ENCODE results near the gene SLC9A5.

Gene SLC9A5

DNA sequence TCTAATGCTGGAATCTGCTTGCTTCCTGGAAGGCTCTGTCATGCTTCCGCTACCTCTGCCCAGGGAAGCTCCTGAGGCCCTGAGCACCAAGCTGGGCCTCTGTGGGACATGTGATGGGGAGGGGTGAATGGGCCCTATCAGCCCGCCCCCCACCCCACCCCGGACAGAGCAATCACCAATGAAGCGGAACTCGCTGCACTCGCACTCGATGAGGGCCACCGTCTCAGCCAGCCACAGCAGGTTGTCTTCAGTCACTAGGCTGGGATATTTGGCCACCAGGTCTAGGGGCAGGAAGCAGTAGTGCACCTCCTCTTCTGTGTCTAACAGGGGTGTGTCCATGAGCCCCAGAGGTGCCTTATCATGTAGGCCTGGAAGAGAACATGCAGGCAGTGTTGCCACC, 54.2 kb downstream of the SLC9A5 start:
- H3K18ac ChIP-seq (ENCODE audit: low read length): no peak overlapping the region
- H2BK5ac ChIP-seq (ENCODE audit: low read depth, low read length, poor library complexity): no peak overlapping the region
- H2BK12ac ChIP-seq (ENCODE audit: low read length): no peak overlapping the region
- no peak overlapping the region for H3K4me2 ChIP-seq (ENCODE audit: low read length)
- H3K27ac ChIP-seq (ENCODE audit: low read depth, low read length): no peak overlapping the region
- H2BK120ac ChIP-seq (ENCODE audit: insufficient read depth, low read length, poor library complexity): no peak overlapping the region
- H3K79me2 ChIP-seq (ENCODE audit: control insufficient read depth, insufficient read depth, low read length, poor library complexity): no peaks in the 10 kb centered on the region
- no peak overlapping the region for H2AFZ ChIP-seq (ENCODE audit: insufficient read depth, low read length, poor library complexity)
- H3K79me1 ChIP-seq (ENCODE audit: low read length): no peaks in the 10 kb centered on the region
- H3K36me3 ChIP-seq (ENCODE audit: control insufficient read depth in 1 of 2, insufficient read depth in 2 of 2, low read length in 2 of 2): no peaks in the 10 kb centered on the region
- H4K8ac ChIP-seq (ENCODE audit: low read depth, low read length): no peak overlapping the region
- no peak overlapping the region for H3K9ac ChIP-seq (ENCODE audit: low read length)
- H2AK5ac ChIP-seq (ENCODE audit: low read length): no peak overlapping the region
- H4K12ac ChIP-seq (ENCODE audit: low read depth, low read length): no peak overlapping the region
- no CpG with 5 or more reads among the region's 8 CpGs for WGBS (ENCODE audit: extremely low coverage, insufficient coverage, insufficient read length)
- no peak overlapping the region for H3K4me3 ChIP-seq (ENCODE audit: low read depth, low read length)
- H4K91ac ChIP-seq (ENCODE audit: low read depth, low read length): no peak overlapping the region
- no peak overlapping the region for H3K23ac ChIP-seq (ENCODE audit: low read length)
- no peak for DNase-seq
- no peaks in the 10 kb centered on the region for H3K27me3 ChIP-seq (ENCODE audit: insufficient read depth, low read length)
- H3K14ac ChIP-seq (ENCODE audit: low read length): no peak overlapping the region
- no peak overlapping the region for H3K4ac ChIP-seq (ENCODE audit: low read depth, low read length)
- no peaks in the 10 kb centered on the region for H3K4me1 ChIP-seq (ENCODE audit: control insufficient read depth in 1 of 2, insufficient read depth in 2 of 2, low read length in 2 of 2)
- H3K9me3 ChIP-seq (ENCODE audit: insufficient read depth, low read depth, low read length): peaks cover 1% of the 10 kb centered on the region

DNA sequence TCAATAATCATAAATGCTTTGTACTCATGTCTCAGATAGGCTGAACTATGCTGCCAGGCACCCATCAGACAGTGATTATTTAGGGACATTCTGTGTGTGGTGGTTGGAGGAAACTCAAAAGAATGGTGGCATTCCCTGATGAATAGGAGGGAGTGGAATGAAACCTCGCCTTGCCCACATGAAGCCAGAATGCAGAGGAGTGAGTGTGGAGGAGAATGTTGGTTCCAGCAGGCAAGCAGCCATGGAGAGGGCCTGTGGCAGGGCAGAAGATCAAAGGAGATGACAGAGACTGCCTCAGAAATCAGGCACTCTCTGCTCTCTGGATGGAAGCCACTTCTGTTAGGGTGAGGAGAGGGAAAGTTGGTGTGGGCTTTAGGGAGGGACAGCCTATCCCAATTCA, 55.2 kb downstream of the SLC9A5 start:
- H3K4me1 ChIP-seq (ENCODE audit: control insufficient read depth in 1 of 2, insufficient read depth in 2 of 2, low read length in 2 of 2): no peaks in the 10 kb centered on the region
- no peak overlapping the region for H4K8ac ChIP-seq (ENCODE audit: low read depth, low read length)
- no peak overlapping the region for H2BK120ac ChIP-seq (ENCODE audit: insufficient read depth, low read length, poor library complexity)
- no peak overlapping the region for H2BK5ac ChIP-seq (ENCODE audit: low read depth, low read length, poor library complexity)
- peaks cover 1% of the 10 kb centered on the region for H3K9me3 ChIP-seq (ENCODE audit: insufficient read depth, low read depth, low read length)
- no CpG with 5 or more reads among the region's 1 CpG for WGBS (ENCODE audit: extremely low coverage, insufficient coverage, insufficient read length)
- no peak overlapping the region for H2AK5ac ChIP-seq (ENCODE audit: low read length)
- no peak overlapping the region for H2BK12ac ChIP-seq (ENCODE audit: low read length)
- no peaks in the 10 kb centered on the region for H3K79me2 ChIP-seq (ENCODE audit: control insufficient read depth, insufficient read depth, low read length, poor library complexity)
- no peak overlapping the region for H3K4me3 ChIP-seq (ENCODE audit: low read depth, low read length)
- H3K27ac ChIP-seq (ENCODE audit: low read depth, low read length): no peak overlapping the region
- H4K12ac ChIP-seq (ENCODE audit: low read depth, low read length): no peak overlapping the region
- H3K14ac ChIP-seq (ENCODE audit: low read length): no peak overlapping the region
- H3K23ac ChIP-seq (ENCODE audit: low read length): no peak overlapping the region
- H4K91ac ChIP-seq (ENCODE audit: low read depth, low read length): no peak overlapping the region
- H3K36me3 ChIP-seq (ENCODE audit: control insufficient read depth in 1 of 2, insufficient read depth in 2 of 2, low read length in 2 of 2): no peaks in the 10 kb centered on the region
- H3K9ac ChIP-seq (ENCODE audit: low read length): no peak overlapping the region
- no peak overlapping the region for H3K4ac ChIP-seq (ENCODE audit: low read depth, low read length)
- no peak overlapping the region for H2AFZ ChIP-seq (ENCODE audit: insufficient read depth, low read length, poor library complexity)
- no peaks in the 10 kb centered on the region for H3K79me1 ChIP-seq (ENCODE audit: low read length)
- no peak overlapping the region for H3K4me2 ChIP-seq (ENCODE audit: low read length)
- H3K18ac ChIP-seq (ENCODE audit: low read length): no peak overlapping the region
- no peaks in the 10 kb centered on the region for H3K27me3 ChIP-seq (ENCODE audit: insufficient read depth, low read length)
- DNase-seq: peak; percentile 40 to 74

DNA sequence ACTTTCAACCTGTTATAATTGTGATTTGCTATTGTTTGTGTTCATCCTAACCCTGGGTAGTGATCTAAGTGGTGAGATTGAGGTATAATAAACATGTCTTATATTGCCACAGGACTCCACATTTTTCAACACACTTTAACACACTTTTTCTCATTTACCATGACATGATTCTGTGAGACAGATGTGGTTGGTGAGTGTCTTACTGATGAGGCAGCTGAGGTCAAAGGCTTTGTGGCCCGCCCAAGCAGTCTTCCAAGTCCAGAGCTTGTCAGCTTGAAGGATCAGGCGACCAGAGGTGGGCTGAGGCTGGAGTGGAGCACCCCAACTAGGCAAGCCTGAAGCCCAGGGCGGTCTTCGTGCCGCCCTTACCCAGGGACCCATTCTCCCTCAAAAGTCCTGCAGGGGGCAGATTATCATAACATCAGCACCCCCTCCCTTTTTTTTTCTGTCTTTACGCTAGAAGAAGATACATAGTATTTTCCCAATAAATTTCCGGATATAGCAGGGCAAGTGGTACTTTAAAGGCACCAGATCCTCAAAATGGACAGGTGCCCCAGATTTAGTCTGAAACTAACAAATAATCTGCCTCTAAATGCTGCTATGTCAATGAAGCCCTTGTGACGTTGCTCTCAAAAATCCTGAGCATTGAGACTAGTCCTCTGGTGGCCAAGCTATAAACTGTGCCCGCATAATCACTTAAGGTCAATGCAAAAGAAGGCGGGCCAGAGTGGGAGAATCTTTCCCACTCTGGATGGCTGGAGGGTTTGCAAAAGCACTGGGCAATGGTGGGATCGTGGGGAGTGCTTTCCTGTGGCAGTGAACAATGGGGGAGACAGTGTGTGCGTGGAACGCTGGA, 56.7 kb downstream of the SLC9A5 start:
- Histone ChIP-seq H2AFZ (ENCODE audit: insufficient read depth, low read length, poor library complexity) (no peak overlapping the region), H2BK12ac (ENCODE audit: low read length) (no peak overlapping the region), H3K79me2 (ENCODE audit: control insufficient read depth, insufficient read depth, low read length, poor library complexity) (no peaks in the 10 kb centered on the region), H4K12ac (ENCODE audit: low read depth, low read length) (no peak overlapping the region), H4K91ac (ENCODE audit: low read depth, low read length) (no peak overlapping the region), H3K36me3 (ENCODE audit: control insufficient read depth in 1 of 2, insufficient read depth in 2 of 2, low read length in 2 of 2) (no peaks in the 10 kb centered on the region), H3K9ac (ENCODE audit: low read length) (no peak overlapping the region), H3K23ac (ENCODE audit: low read length) (no peak overlapping the region), H3K9me3 (ENCODE audit: insufficient read depth, low read depth, low read length) (peaks cover 1% of the 10 kb centered on the region), H3K4me2 (ENCODE audit: low read length) (no peak overlapping the region), H3K14ac (ENCODE audit: low read length) (no peak overlapping the region), H3K79me1 (ENCODE audit: low read length) (no peaks in the 10 kb centered on the region), H2AK5ac (ENCODE audit: low read length) (no peak overlapping the region), H3K4me3 (ENCODE audit: low read depth, low read length) (no peak overlapping the region), H2BK5ac (ENCODE audit: low read depth, low read length, poor library complexity) (no peak overlapping the region), H3K18ac (ENCODE audit: low read length) (no peak overlapping the region), H3K27ac (ENCODE audit: low read depth, low read length) (no peak overlapping the region), H4K8ac (ENCODE audit: low read depth, low read length) (no peak overlapping the region), H3K4me1 (ENCODE audit: control insufficient read depth in 1 of 2, insufficient read depth in 2 of 2, low read length in 2 of 2) (no peaks in the 10 kb centered on the region), H3K4ac (ENCODE audit: low read depth, low read length) (no peak overlapping the region), H2BK120ac (ENCODE audit: insufficient read depth, low read length, poor library complexity) (no peak overlapping the region), H3K27me3 (ENCODE audit: insufficient read depth, low read length) (no peaks in the 10 kb centered on the region)
- no CpG with 5 or more reads among the region's 13 CpGs for WGBS (ENCODE audit: extremely low coverage, insufficient coverage, insufficient read length)
- DNase-seq: no peak

DNA sequence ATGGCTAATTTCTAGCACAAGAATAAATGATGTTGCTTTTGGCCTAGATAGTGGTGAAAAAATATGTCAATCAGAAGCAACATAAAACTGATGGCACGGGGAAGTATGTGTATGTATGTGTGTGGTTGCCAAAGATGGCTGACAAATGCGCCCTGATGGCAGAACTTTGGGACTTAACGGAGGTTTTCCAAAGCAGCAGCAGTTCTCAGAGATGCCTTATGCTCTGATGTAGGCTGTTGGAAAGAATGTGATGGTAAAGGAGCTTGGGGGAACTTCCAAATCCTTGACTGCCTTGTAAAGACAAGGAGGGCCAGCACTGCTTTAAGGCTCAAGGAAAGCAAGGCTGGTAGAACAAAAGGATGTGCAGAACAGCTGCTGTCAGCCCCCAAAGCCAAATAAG, 61.8 kb downstream of the SLC9A5 start:
- no peak overlapping the region for H4K8ac ChIP-seq (ENCODE audit: low read depth, low read length)
- H3K36me3 ChIP-seq (ENCODE audit: control insufficient read depth in 1 of 2, insufficient read depth in 2 of 2, low read length in 2 of 2): no peaks in the 10 kb centered on the region
- H3K27ac ChIP-seq (ENCODE audit: low read depth, low read length): no peak overlapping the region
- no peak overlapping the region for H4K12ac ChIP-seq (ENCODE audit: low read depth, low read length)
- no peak for DNase-seq
- H2BK5ac ChIP-seq (ENCODE audit: low read depth, low read length, poor library complexity): no peak overlapping the region
- no peaks in the 10 kb centered on the region for H3K27me3 ChIP-seq (ENCODE audit: insufficient read depth, low read length)
- H2AFZ ChIP-seq (ENCODE audit: insufficient read depth, low read length, poor library complexity): no peak overlapping the region
- no peaks in the 10 kb centered on the region for H3K79me2 ChIP-seq (ENCODE audit: control insufficient read depth, insufficient read depth, low read length, poor library complexity)
- H3K18ac ChIP-seq (ENCODE audit: low read length): no peak overlapping the region
- peaks cover 5% of the 10 kb centered on the region for H3K79me1 ChIP-seq (ENCODE audit: low read length)
- H3K9ac ChIP-seq (ENCODE audit: low read length): no peak overlapping the region
- no CpG with 5 or more reads among the region's 3 CpGs for WGBS (ENCODE audit: extremely low coverage, insufficient coverage, insufficient read length)
- H4K91ac ChIP-seq (ENCODE audit: low read depth, low read length): peak overlapping the region; percentile 46
- H3K4me3 ChIP-seq (ENCODE audit: low read depth, low read length): no peak overlapping the region
- no peak overlapping the region for H3K23ac ChIP-seq (ENCODE audit: low read length)
- peak overlapping the region; percentile 13 for H2AK5ac ChIP-seq (ENCODE audit: low read length)
- H3K4me2 ChIP-seq (ENCODE audit: low read length): no peak overlapping the region
- H3K4ac ChIP-seq (ENCODE audit: low read depth, low read length): no peak overlapping the region
- peaks cover 9 to 14% of the 10 kb centered on the region in 2 experiments for H3K4me1 ChIP-seq (ENCODE audit: control insufficient read depth in 1 of 2, insufficient read depth in 2 of 2, low read length in 2 of 2)
- no peak overlapping the region for H2BK120ac ChIP-seq (ENCODE audit: insufficient read depth, low read length, poor library complexity)
- no peak overlapping the region for H3K14ac ChIP-seq (ENCODE audit: low read length)
- no peaks in the 10 kb centered on the region for H3K9me3 ChIP-seq (ENCODE audit: insufficient read depth, low read depth, low read length)
- H2BK12ac ChIP-seq (ENCODE audit: low read length): no peak overlapping the region
